HUES64 (cell line): ENCODE measurements around the gene DGAT2.

Experiments used
- H3K27ac ChIP-seq: 2 replicates; pipeline ENCODE4 v1.7.0; 2013; ENCODE audit warnings: low read depth, low read length, inconsistent platforms
- H3K27me3 ChIP-seq: 2 replicates; pipeline ENCODE4 v1.6.1; 2013; ENCODE audit warnings: mild to moderate bottlenecking, low read length; ENCODE audit not compliant: insufficient read depth
- H3K36me3 ChIP-seq: 2 replicates; pipeline ENCODE4 v1.6.1; 2013; ENCODE audit warnings: mild to moderate bottlenecking, low read length; ENCODE audit not compliant: insufficient read depth
- H3K4me1 ChIP-seq: 2 replicates; pipeline ENCODE4 v1.6.1; 2013; ENCODE audit warnings: mild to moderate bottlenecking, low read length, moderate library complexity; ENCODE audit not compliant: insufficient read depth
- H3K4me3 ChIP-seq: 2 replicates; pipeline ENCODE4 v1.5.1; 2013; ENCODE audit warnings: mild to moderate bottlenecking, low read length, moderate library complexity
- H3K9ac ChIP-seq: 2 replicates; pipeline ENCODE4 v1.6.1; 2013; ENCODE audit warnings: mild to moderate bottlenecking, low read depth, low read length
- H3K9me3 ChIP-seq: 2 replicates; pipeline ENCODE4 v1.6.1; 2013; ENCODE audit warnings: low read depth, low read length; ENCODE audit not compliant: insufficient read depth
- WGBS: fragments of 150-250, 120-280 bp; methylation state at CpG from one replicate; pipeline ENCODE4 v1.1.7; 2013; ENCODE audit warnings: missing lambda C conversion rate; 5-methylcytosine and 5-hydroxymethylcytosine counted together

Gene DGAT2

GRCh38 chr11:75757651-75758050 is 10.9 kb upstream of the DGAT2 start:
- Histone ChIP-seq H3K36me3 (no peaks in the 10 kb centered on the region), H3K4me3 (no peak overlapping the region), H3K9me3 (no peaks in the 10 kb centered on the region), H3K4me1 (no peaks in the 10 kb centered on the region), H3K9ac (no peak overlapping the region), H3K27ac (no peak overlapping the region), H3K27me3 (no peaks in the 10 kb centered on the region)
- WGBS: 90% methylated on average over 2 of the region's 2 CpGs

GRCh38 chr11:75759832-75760231 is 8.7 kb upstream of the DGAT2 start:
- Histone ChIP-seq H3K36me3 (no peaks in the 10 kb centered on the region), H3K9ac (no peak overlapping the region), H3K27me3 (no peaks in the 10 kb centered on the region), H3K4me1 (no peaks in the 10 kb centered on the region), H3K4me3 (no peak overlapping the region), H3K27ac (no peak overlapping the region), H3K9me3 (no peaks in the 10 kb centered on the region)
- WGBS: 86% methylated on average over 4 of the region's 4 CpGs

GRCh38 chr11:75760243-75760642 is 8.3 kb upstream of the DGAT2 start:
- H3K4me3 ChIP-seq: no peak overlapping the region
- H3K27me3 ChIP-seq: no peaks in the 10 kb centered on the region
- H3K4me1 ChIP-seq: no peaks in the 10 kb centered on the region
- no peaks in the 10 kb centered on the region for H3K9me3 ChIP-seq
- no peaks in the 10 kb centered on the region for H3K36me3 ChIP-seq
- no peak overlapping the region for H3K9ac ChIP-seq
- no peak overlapping the region for H3K27ac ChIP-seq

GRCh38 chr11:75760710-75761493 is 7.7 kb upstream of the DGAT2 start:
- Histone ChIP-seq H3K27me3 (no peaks in the 10 kb centered on the region), H3K4me1 (no peaks in the 10 kb centered on the region), H3K4me3 (no peak overlapping the region), H3K27ac (no peak overlapping the region), H3K9me3 (no peaks in the 10 kb centered on the region), H3K36me3 (no peaks in the 10 kb centered on the region), H3K9ac (no peak overlapping the region)
- 86% methylated on average over 3 of the region's 3 CpGs for WGBS

GRCh38 chr11:75762158-75762557 is 6.4 kb upstream of the DGAT2 start:
- Histone ChIP-seq H3K27ac (no peak overlapping the region), H3K36me3 (no peaks in the 10 kb centered on the region), H3K4me3 (no peak overlapping the region), H3K9ac (no peak overlapping the region), H3K4me1 (peaks cover 4% of the 10 kb centered on the region; the same call in 1 of the 2 replicates), H3K9me3 (no peaks in the 10 kb centered on the region), H3K27me3 (peaks cover 10% of the 10 kb centered on the region)
- WGBS: 93% methylated on average over 8 of the region's 8 CpGs

GRCh38 chr11:75762885-75763284 is 5.7 kb upstream of the DGAT2 start:
- WGBS: 97% methylated on average over 1 of the region's 2 CpGs
- H3K9ac ChIP-seq: no peak overlapping the region
- peaks cover 17% of the 10 kb centered on the region for H3K27me3 ChIP-seq
- H3K27ac ChIP-seq: no peak overlapping the region
- no peaks in the 10 kb centered on the region for H3K36me3 ChIP-seq
- no peak overlapping the region for H3K4me3 ChIP-seq
- no peaks in the 10 kb centered on the region for H3K9me3 ChIP-seq
- H3K4me1 ChIP-seq: peaks cover 4% of the 10 kb centered on the region; the same call in 1 of the 2 replicates

GRCh38 chr11:75763846-75764245 is 4.7 kb upstream of the DGAT2 start:
- 87% methylated on average over 3 of the region's 3 CpGs for WGBS
- H3K27ac ChIP-seq: no peak overlapping the region

GRCh38 chr11:75765116-75765515 is 3.5 kb upstream of the DGAT2 start:
- H3K27ac ChIP-seq: no peak overlapping the region
- no peak overlapping the region for H3K9ac ChIP-seq
- H3K27me3 ChIP-seq: peaks cover 39% of the 10 kb centered on the region
- no peaks in the 10 kb centered on the region for H3K36me3 ChIP-seq
- H3K9me3 ChIP-seq: no peaks in the 10 kb centered on the region
- H3K4me1 ChIP-seq: peaks cover 7% of the 10 kb centered on the region
- no peak overlapping the region for H3K4me3 ChIP-seq
- 89% methylated on average over 3 of the region's 3 CpGs for WGBS

More at GRCh38 chr11:75763846-75764245, 4.7 kb upstream of the DGAT2 start:
- H3K27me3 ChIP-seq: peaks cover 26% of the 10 kb centered on the region
- H3K4me3 ChIP-seq: no peak overlapping the region
- no peaks in the 10 kb centered on the region for H3K36me3 ChIP-seq
- H3K9me3 ChIP-seq: no peaks in the 10 kb centered on the region
- H3K4me1 ChIP-seq: peaks cover 7% of the 10 kb centered on the region; the same call in 1 of the 2 replicates
- no peak overlapping the region for H3K9ac ChIP-seq

- Histone ChIP-seq H3K4me1 (peaks cover 7% of the 10 kb centered on the region), H3K27ac (no peak overlapping the region), H3K4me3 (no peak overlapping the region), H3K36me3 (no peaks in the 10 kb centered on the region), H3K27me3 (peaks cover 54% of the 10 kb centered on the region), H3K9me3 (no peaks in the 10 kb centered on the region), H3K9ac (no peak overlapping the region)
- WGBS: 60% methylated on average over 4 of the region's 4 CpGs
Observed at GRCh38 chr11:75766443-75767227, 1.9 kb upstream of the DGAT2 start.

- Histone ChIP-seq H3K4me1 (peaks cover 7% of the 10 kb centered on the region), H3K27me3 (peaks cover 60% of the 10 kb centered on the region)
- WGBS: 80% methylated on average over 6 of the region's 6 CpGs
Observed at GRCh38 chr11:75767228-75767572, 1.4 kb upstream of the DGAT2 start.

GRCh38 chr11:75767793-75768111 is 826 bp upstream of the DGAT2 start:
- Histone ChIP-seq H3K9ac (no peak overlapping the region), H3K27ac (no peak overlapping the region; the same call in 1 of the 2 replicates), H3K27me3 (peaks cover 62% of the 10 kb centered on the region), H3K9me3 (no peaks in the 10 kb centered on the region), H3K4me1 (peaks cover 7% of the 10 kb centered on the region), H3K36me3 (no peaks in the 10 kb centered on the region), H3K4me3 (no peak overlapping the region)
- 76% methylated on average over 1 of the region's 1 CpG for WGBS

More at GRCh38 chr11:75767228-75767572, 1.4 kb upstream of the DGAT2 start:
- Histone ChIP-seq H3K4me3 (no peak overlapping the region), H3K27ac (no peak overlapping the region), H3K9me3 (no peaks in the 10 kb centered on the region), H3K36me3 (no peaks in the 10 kb centered on the region), H3K9ac (no peak overlapping the region)
